DND-41 (cell line): ENCODE results near the gene RASD2.

Experiments used
- ATAC-seq: fragments of 200-7000 bp; cut with Tn5 transposase; 3 replicates; pipeline ENCODE4 v1.9.1; 2021; ENCODE audit warnings: low read depth; ENCODE audit not compliant: insufficient read depth
- DNase-seq: peaks from one replicate; pipeline ENCODE4 v3.0.0-alpha.2; 2020
- H2AFZ ChIP-seq: 2 replicates; pipeline ENCODE4 v1.6.0; 2012; ENCODE audit warnings: low read depth, low read length
- H3K27ac ChIP-seq: 2 replicates; pipeline ENCODE4 v1.5.1; 2012; ENCODE audit warnings: low read length, inconsistent platforms
- H3K27me3 ChIP-seq: fragments of 200-600 bp; sonication (generic); 2 replicates; pipeline ENCODE4 v1.6.0; 2012; ENCODE audit warnings: low read length, mild to moderate bottlenecking, inconsistent platforms; ENCODE audit not compliant: insufficient read depth, poor library complexity
- H3K36me3 ChIP-seq: 2 replicates; pipeline ENCODE4 v1.5.1; 2012; ENCODE audit warnings: low read length, inconsistent platforms; ENCODE audit not compliant: insufficient read depth
- H3K4me1 ChIP-seq: 2 replicates; pipeline ENCODE4 v1.5.1; 2012; ENCODE audit warnings: mild to moderate bottlenecking, low read length; ENCODE audit not compliant: insufficient read depth
- H3K4me2 ChIP-seq: 2 replicates; pipeline ENCODE4 v1.6.0; 2012; ENCODE audit warnings: mild to moderate bottlenecking, moderate library complexity, low read length, inconsistent platforms; ENCODE audit not compliant: insufficient read depth
- H3K4me3 ChIP-seq, 2 experiments: fragments of 200-600 bp in 1 of 2; shearing (Covaris generic) in 1 of 2; 2 replicates each; pipeline ENCODE4 v1.5.1; 2012 to 2016; ENCODE audit warnings: inconsistent platforms in 2 of 2, low read length in 2 of 2, mild to moderate bottlenecking in 2 of 2, low read depth in 1 of 2, moderate library complexity in 1 of 2
- H3K79me2 ChIP-seq: 2 replicates; pipeline ENCODE4 v1.6.0; 2012; ENCODE audit warnings: low read length, inconsistent platforms; ENCODE audit not compliant: insufficient read depth
- H3K9ac ChIP-seq: 2 replicates; pipeline ENCODE4 v1.6.0; 2012; ENCODE audit warnings: low read depth, mild to moderate bottlenecking, inconsistent platforms, low read length, moderate library complexity
- H3K9me3 ChIP-seq: 2 replicates; pipeline ENCODE4 v1.5.1; 2012; ENCODE audit warnings: low read length, moderate library complexity, mild to moderate bottlenecking, inconsistent platforms; ENCODE audit not compliant: insufficient read depth, severe bottlenecking
- H4K20me1 ChIP-seq: 2 replicates; pipeline ENCODE4 v1.6.0; 2012; ENCODE audit warnings: low read length; ENCODE audit not compliant: insufficient read depth
- CTCF ChIP-seq: IDR thresholded peaks from 2 replicates; pipeline ENCODE4 v1.5.1; 2012; ENCODE audit warnings: borderline replicate concordance, low read length, moderate library complexity, mild to moderate bottlenecking; ENCODE audit not compliant: poor library complexity, severe bottlenecking; ENCODE audit errors: extremely low read depth
- EZH2 ChIP-seq: IDR thresholded peaks from 3 replicates; pipeline ENCODE4 v1.6.1; 2012; ENCODE audit warnings: borderline replicate concordance, low read depth, mild to moderate bottlenecking, moderate library complexity, low read length, inconsistent platforms; ENCODE audit not compliant: severe bottlenecking

The RASD2 gene

GRCh38 chr22:35590634-35591295 lies 50.1 kb downstream of the RASD2 start:
- Histone ChIP-seq H3K4me3 (no peak overlapping the region), H3K36me3 (no peaks in the 10 kb centered on the region), H3K79me2 (no peaks in the 10 kb centered on the region), H3K4me1 (no peaks in the 10 kb centered on the region), H3K27me3 (peaks cover 13% of the 10 kb centered on the region), H3K4me2 (no peak overlapping the region), H3K9me3 (no peaks in the 10 kb centered on the region), H3K9ac (no peak overlapping the region), H3K27ac (no peak overlapping the region), H4K20me1 (no peaks in the 10 kb centered on the region), H2AFZ (no peak overlapping the region)
- TF ChIP-seq EZH2 (no peak), CTCF (no peak)
- ATAC-seq (no peak), DNase-seq (no peak)

GRCh38 chr22:35591714-35592417 lies 51.2 kb downstream of the RASD2 start:
- Histone ChIP-seq H3K4me2 (no peak overlapping the region), H4K20me1 (no peaks in the 10 kb centered on the region), H3K4me3 (no peak overlapping the region), H3K9me3 (no peaks in the 10 kb centered on the region), H3K27ac (no peak overlapping the region), H3K4me1 (no peaks in the 10 kb centered on the region), H3K9ac (no peak overlapping the region), H3K27me3 (peaks cover 13% of the 10 kb centered on the region), H3K79me2 (no peaks in the 10 kb centered on the region), H3K36me3 (no peaks in the 10 kb centered on the region), H2AFZ (no peak overlapping the region)
- no peak for DNase-seq
- ATAC-seq: no peak
- TF ChIP-seq EZH2: no peak
- no peak for TF ChIP-seq CTCF

- H3K4me1 ChIP-seq: no peaks in the 10 kb centered on the region
- no peak for DNase-seq
- no peaks in the 10 kb centered on the region for H4K20me1 ChIP-seq
- no peak overlapping the region for H3K27ac ChIP-seq
- H3K4me2 ChIP-seq: no peak overlapping the region
- H3K36me3 ChIP-seq: no peaks in the 10 kb centered on the region
- ATAC-seq: no peak
- no peaks in the 10 kb centered on the region for H3K79me2 ChIP-seq
- peaks cover 13% of the 10 kb centered on the region for H3K27me3 ChIP-seq
- no peak overlapping the region for H3K4me3 ChIP-seq
- no peak overlapping the region for H3K9ac ChIP-seq
- H3K9me3 ChIP-seq: no peaks in the 10 kb centered on the region
- no peak overlapping the region for H2AFZ ChIP-seq
- TF ChIP-seq CTCF: no peak
- no peak for TF ChIP-seq EZH2
Measured at GRCh38 chr22:35592418-35592967, 51.9 kb downstream of the RASD2 start.
